HG02642 (cell line): ENCODE data around the gene P4HA3.

Experiments
- ATAC-seq: cut with Tn5 transposase; IDR thresholded peaks from one replicate; pipeline ENCODE4 v1.9.1; 2021; ENCODE audit warnings: mild to moderate bottlenecking; ENCODE audit not compliant: unreplicated experiment, poor library complexity

P4HA3 gene

DNA sequence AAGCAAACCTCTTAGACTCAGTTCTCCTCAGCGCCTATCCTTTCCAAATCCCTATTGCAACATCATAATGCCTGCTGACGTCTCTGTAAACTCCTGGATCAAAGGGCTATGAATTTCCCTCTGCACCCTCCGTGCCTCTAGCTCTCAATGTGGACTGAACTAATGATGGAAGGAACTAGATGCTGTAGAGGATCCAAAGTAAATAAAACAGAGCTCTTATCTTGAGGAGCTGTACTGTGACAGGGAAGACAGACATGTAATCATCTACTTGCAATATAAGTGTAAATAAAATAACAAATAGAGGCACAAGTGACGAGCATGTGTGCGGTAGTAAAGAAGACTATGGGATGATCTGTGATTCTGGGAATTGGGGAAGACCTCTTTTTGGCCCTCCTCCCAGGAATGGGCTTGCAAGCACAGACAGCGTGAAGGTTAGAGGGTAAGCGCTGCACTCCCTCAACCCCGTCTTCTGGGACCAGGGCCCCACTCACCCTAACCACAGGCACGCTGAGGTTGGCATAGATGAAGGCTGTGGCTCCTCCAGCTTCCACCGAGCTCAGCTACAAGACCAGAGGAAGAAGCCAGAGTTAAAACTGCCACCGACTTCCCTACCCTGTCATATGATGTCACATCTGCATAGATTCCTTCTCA lies 42.2 kb downstream of the P4HA3 start:
- ATAC-seq = no peak

DNA sequence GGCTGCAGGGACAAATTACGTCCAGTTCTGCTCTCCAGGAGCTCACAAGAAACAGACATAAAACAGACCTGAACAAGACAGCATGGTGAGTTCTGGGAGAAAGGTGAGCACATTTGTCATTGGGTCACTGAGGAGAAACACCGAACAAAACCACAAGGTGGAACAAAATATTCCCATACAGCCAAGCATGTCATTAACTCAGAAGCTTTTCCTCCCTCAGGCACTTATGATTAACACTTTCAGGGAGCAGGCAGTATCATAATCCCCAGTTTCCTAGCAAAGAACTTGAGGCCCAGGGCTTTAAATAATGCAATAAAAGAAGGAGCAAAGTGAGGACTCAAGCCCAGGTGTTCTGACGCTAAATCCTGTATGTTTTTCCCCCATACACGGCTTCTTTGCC lies 43.0 kb downstream of the P4HA3 start:
- ATAC-seq = no peak

DNA sequence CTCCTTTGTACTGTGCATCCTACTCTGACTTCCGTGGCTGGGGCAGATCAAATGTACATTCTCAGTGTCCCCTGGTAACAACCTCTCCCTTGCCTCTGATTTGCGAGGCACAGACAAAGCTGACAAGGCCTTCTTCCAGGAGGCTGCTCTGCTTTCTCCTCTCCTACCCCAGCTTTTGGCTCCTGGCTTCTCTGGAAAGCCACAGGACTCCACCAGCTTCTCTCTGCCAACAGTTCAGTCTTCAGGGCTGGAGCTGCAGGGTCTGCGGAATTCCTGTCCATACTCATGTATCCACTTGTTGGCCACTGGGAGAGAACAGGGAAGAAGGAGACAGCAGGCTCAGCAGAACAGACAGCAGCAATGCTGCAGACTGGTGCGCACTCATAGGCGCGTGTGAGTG lies 44.4 kb downstream of the P4HA3 start:
- no peak for ATAC-seq

DNA sequence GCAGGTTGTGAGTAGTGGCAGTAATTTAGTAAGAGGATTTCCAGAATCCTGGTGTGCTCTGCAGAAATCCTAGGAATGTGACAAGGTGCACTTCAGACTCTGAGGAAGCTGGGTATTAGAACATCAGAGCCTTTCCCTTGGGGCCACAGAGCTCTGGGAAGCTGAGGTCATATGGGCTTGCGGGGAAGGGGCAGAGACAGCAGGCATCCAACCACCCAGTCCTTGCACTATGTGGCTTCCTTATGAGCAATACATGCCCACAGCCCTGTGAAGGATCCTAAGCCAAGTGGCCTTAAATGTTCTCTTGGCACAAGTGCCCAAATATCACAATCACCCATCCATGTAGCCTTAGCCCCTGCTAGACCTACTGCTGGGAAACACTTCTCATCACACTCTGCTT lies 46.2 kb downstream of the P4HA3 start:
- ATAC-seq = no peak

DNA sequence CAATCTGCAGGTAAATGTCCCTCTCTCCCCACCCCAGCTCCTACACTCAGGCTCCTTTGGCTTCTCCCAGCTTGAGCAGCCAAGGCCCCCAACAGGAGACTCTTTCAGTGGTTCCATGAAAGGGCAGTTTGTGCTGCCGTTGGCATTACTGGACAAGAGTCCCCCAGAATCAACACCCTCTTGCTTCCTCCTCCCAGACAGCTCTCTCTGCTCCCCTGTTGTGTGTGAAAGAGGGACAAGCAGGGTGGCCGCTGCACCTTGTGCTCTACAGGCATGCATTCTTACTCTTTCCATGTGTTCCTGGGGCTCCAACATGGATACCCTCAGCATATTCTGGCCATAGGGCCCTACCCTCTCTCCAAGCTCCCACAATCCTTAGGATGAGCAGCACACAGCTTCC lies 48.7 kb downstream of the P4HA3 start:
- no peak for ATAC-seq

DNA sequence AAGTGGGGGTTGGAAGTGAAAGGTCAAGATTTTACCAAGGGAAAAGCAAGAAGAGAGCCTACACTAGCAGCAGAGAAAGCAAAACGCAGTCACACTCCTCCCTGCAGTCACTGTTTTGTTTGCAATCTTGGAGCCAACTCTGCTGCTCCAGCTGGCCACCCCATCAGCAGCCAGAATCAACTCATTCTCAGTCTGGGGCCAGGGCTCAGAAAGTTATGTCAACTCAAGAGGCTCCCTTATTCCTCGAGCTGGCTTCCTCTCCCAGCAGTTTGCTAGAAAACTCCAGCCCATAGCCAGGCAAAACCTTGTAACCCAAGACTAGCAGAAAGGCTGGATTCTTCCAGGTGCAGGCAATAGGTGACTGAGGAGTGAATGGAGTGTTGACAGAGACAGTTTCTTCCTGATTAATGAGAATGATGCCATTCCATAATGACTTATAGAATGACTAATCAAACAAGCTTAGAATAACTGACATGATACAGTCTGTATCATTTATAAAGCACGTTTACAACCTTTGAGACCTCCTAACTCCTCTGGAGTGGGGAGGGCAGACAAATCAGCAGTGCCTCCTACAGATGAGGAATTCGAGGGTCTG lies 53.4 kb downstream of the P4HA3 start:
- no peak for ATAC-seq

DNA sequence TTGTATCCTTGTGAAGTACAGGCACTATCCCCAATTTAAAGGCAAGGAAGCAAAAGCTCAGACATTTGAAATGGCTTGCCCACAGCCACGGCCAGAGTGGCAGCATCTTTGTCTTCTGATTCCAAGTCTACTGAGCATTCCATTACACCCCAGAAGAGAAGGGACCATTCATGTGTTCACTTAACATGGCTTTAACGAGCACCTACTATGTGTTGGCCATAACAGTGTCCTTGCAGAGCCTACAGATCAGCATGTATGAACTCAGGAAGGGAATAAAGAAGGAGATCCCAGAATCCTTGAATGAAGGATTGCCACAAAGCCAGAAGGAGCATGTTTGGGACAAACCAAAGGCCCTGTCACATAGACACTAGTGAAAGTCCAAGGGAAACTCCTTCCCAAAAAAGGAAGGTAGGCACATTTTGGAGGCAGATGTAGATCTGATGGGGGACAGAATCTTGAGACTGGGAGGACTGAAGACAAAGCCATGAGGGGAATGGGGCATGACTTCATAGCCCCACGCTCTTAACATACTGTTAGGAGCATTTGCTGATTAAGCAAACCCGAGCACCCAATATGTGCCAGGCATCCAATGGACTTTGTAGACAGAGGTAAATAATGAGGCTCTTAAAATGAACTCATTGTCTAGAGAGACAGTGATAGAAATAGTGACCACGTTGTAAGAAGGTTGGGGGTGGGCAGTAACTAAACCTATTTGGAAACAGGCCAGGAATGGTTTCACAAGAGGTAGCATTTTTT lies 54.9 kb downstream of the P4HA3 start:
- no peak for ATAC-seq

DNA sequence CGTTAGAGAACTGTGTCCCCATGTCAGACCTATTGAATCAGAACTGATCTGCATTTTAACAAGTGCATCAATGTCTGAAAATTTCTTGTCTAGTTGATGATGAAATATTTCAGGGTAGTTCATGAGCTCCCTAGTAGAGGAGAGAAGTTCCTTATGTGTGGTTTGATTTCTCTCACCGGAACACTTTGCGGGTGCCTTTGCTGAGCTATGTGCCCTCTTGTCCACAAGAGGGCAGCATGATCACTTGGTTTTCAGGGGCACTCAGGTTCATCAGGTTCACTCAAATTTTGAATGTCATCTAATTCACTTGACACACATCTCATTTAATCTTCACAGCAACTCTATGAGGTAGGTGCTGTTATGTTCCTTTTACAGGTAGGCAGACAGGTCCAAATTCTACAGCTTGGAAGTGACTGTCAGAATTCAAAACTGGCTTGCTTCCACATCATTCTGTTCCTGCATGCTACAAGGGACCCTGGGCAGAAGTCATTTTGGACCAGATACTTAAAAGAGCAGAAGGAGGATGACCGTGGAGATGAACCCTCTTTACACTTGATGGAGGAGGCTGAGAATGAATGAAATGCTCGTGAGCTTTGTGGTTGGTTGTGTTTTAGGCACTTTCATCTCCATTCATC lies 55.6 kb downstream of the P4HA3 start:
- no peak for ATAC-seq

DNA sequence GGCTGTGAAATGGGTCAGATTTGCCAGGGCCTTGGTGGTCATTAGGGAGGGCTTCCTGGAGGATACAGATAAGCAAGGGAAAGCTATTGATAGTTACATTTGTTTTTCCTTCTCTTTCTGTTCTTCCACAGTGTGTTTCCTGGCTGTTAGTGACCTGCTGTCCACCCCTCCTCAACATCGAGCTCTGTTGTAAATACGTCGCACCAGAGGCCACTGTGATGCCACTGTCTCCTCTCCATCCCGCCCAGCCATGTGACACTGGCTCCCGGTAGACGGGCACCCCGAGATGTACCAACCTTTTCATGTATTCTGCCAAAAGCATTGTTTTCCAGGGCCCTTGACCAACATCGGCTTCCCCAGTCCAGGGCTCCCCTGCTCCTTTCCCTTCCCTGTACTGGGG lies 58.1 kb downstream of the P4HA3 start:
- ATAC-seq = no peak

DNA sequence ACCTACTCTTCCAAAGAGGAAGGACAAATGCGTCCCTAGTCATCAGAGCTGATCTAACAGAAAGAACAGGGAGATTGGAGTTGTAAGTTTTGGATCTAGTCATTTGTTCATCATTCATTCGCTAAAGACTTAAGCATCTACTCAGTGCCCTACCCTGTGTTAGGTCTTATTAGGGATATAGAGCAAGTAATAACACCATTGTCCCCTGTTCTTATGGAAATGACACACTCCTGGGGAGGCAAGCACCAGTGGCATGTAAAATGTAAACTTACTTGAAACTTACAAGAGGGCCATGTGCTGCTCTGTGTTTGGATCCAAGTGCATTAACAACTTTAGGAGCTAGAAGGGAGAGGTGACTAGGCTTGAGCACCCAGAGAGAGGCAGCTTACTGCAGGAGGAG lies 61.9 kb downstream of the P4HA3 start:
- no peak for ATAC-seq

DNA sequence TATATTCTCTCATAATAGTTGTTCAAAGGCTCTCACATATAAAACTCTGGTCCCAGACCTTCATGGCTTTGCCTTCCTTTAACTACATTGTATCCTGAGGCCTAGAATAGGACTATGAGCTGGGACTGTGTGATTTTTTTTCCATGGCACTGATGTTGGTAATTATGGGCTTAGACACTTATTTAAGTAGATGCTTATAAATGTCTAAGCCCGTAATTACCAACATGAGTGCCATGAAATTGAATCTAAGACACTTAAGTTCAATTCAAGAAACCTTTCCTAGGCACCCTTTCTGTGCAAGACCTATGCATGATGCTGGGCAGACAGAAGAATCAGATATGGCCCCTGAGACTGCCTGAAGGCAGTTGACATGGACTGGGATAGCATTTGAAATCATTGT lies 63.0 kb downstream of the P4HA3 start:
- ATAC-seq = no peak

DNA sequence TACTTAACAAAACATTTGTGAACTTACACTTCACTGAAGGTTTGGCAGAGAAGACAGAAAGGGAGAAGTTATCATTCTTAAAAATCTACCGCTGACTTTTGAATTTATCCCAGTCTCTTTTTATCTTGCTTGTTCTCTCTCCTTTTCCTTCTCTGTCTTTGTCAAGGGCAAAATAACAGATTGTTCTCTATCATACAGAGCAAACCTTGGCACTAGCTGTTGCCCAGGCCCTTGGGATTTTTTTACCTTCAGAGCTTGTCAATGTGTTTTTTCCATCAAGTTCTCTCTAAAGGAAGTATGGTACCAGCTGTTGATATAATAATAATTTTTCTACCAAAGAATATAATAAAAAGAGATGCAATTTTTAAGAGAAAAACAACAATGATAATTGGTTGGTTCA lies 73.2 kb downstream of the P4HA3 start:
- ATAC-seq = no peak

DNA sequence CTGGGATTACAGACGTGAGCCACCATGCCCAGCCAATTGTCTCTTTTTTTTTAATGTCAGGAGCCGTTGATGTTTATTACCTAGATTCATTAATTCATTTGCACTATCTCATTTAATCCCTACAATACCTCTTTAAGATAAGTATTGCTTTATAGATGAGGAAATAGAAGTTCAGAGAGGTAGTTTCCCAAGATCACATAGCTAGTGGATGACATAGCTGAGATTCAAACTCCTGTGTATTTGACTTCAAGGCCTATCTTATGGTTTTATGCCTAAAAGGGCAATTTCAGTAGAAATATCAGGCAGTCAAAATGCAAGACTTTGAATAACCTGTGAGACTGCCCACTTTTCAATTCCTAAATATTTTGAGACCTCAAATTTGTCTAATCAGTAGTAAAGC lies 73.9 kb downstream of the P4HA3 start:
- ATAC-seq = no peak

DNA sequence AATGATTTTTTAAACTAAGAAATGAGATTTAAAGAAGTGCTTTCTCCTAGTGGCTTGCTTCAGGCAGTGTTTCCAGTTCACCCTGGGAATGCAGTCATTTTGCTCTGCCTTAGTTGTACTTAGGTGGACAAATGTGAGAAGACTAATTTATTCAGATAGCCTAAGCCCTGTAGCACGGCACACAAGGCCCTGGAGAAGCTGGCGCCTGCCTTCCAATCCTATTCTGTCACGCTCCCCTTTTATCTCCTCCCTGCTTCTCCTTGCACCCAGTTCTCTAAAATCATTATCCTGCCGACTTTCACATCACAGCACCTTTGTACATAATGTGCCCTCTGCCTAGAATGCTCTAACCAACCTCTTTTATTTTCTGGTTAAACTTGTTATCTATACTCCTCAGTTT lies 76.3 kb downstream of the P4HA3 start:
- ATAC-seq = no peak

DNA sequence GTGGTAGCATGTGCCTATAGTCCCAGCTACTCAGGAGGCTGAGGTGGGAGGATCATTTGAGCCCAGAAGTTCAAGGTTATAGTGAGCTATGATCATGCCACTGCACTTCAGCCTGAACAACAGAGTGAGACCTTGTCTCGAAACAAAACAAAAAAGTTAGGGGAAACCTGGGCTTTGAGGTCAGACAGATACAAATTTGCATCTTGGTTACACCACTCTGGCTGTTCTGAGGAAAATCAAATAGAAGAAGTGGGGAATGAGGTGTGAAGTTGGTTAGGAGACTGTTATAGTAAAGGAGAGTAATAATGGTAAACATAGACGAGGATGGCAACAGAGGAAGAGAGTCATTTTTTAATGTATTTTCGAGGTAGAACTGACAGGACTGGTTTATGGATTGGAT lies 77.8 kb downstream of the P4HA3 start:
- ATAC-seq = no peak

DNA sequence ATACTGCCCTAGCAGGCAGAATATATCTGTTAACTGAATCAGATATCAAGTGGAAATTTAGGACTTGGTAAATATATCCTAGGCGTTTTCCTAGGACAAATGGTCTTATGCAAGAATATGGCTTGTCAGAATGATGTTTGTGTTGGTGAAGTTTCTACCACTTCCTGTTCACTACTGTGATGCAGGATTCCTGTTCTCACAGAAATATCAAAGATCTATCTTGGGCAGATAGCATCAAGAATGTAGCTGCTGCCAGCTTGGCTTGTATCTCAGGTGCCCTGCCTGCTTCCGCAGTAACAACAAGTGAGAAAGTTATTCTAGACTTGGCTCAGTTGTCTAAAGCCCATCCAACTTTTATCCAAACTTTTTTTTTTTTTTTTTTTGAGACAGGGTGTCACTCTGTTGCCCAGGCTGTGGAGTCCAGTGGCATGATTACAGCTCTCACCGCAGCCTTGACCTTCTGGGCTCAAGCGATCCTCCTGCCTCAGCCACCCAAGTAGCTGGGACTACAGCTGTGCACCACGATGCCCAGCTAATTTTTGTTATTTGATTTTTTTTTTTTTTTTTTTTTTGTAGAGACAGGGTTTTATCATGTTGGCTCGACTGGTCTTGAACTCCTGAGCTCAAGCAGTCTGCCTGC lies 79.0 kb downstream of the P4HA3 start:
- no peak for ATAC-seq

DNA sequence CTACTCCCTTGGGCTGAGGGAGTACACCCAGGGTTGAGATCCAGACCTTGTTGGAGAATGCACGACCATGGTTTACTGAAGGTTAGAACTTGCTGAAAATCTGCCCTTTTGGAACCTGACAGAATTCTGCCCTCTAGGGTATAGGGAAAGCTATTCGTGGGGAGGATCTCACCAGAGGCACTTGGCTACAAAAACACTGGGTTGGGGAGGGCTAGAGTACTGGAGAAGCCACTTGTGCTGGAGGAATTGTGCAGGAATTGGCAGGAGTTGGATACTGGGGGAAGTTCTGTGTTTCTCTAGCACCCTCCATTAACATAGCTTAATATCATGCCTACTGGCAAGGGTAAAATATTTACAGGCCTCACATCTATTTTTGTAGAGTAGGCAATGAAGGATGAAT lies 84.5 kb downstream of the P4HA3 start:
- ATAC-seq = no peak

DNA sequence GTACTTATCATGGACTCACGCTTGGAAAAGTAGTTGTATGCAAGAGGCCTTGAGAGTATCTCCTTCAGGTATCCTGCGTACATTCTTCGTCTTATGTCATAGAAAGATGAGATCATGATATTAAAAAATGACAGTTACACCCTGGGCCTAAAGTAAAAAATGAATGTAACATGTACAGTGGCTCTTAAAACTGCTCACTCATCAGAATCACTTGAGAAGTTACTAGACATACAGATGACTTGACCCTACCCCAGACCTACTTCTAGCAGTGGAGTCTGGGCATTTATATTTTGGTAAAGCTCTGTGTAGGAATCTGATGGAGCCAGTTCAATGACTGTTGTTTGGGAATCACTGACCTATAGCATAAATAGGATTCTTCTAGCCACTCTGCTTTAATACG lies 85.9 kb downstream of the P4HA3 start:
- ATAC-seq = no peak

DNA sequence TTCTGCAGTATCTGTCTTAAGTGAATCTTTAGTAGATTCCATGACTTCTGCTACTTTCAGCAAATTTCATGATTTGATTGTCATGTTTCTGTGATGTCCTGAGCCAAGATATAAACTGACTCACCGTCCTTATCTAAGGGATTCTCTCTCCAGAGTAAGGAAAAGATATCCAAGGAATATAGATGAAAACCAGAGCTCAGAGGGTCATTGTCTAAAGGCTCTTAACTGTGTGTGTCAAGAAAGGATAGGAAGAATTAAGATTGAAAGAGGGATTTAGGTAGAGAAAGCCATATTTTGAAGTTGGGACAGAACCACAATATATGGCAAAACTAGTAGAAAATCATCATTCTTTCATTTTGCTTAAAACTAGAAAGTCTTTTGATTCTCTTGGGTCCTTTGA lies 89.6 kb downstream of the P4HA3 start:
- ATAC-seq = no peak

DNA sequence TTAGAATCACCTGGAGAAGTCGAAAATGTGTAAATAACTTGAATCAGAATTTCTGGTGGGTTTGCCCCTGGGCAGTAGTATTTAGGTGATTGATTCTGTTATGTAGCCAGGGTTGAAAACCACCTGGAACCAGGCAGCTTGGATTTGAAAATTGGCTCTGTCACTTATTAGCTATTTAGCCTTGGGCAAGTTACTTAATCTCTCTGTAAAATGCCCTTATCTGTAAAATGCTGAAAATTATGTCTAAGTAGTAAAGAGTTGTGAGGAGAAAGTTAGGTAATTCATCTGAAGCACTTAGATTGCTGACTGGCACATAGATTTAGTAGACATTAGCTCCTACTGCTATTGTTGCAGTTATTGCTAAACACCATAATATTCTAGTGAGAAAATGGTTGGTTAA lies 91.1 kb downstream of the P4HA3 start:
- ATAC-seq = no peak
